AG09309 (cell line): ENCODE measurements around the gene GAGE12J.
"Not testable (repeated sequence)": the region's sequence is repeated elsewhere in the genome, so short reads cannot be mapped to it uniquely, and the experiment has no call there.

ENCODE experiments used
- DNase-seq: peaks from one replicate; pipeline ENCODE4 v3.0.0-alpha.2; 2010; ENCODE audit warnings: low read depth
- H3K4me3 ChIP-seq: 2 replicates; pipeline ENCODE4 v1.5.1; 2011; ENCODE audit warnings: mild to moderate bottlenecking, low read depth, low read length, moderate library complexity; ENCODE audit not compliant: control insufficient read depth
- CTCF ChIP-seq: IDR thresholded peaks from 2 replicates; pipeline ENCODE4 v1.5.1; 2011; ENCODE audit warnings: mild to moderate bottlenecking, low read depth, low read length, inconsistent platforms; ENCODE audit not compliant: insufficient read depth, control insufficient read depth; ENCODE audit errors: missing control alignments

GAGE12J gene

DNA sequence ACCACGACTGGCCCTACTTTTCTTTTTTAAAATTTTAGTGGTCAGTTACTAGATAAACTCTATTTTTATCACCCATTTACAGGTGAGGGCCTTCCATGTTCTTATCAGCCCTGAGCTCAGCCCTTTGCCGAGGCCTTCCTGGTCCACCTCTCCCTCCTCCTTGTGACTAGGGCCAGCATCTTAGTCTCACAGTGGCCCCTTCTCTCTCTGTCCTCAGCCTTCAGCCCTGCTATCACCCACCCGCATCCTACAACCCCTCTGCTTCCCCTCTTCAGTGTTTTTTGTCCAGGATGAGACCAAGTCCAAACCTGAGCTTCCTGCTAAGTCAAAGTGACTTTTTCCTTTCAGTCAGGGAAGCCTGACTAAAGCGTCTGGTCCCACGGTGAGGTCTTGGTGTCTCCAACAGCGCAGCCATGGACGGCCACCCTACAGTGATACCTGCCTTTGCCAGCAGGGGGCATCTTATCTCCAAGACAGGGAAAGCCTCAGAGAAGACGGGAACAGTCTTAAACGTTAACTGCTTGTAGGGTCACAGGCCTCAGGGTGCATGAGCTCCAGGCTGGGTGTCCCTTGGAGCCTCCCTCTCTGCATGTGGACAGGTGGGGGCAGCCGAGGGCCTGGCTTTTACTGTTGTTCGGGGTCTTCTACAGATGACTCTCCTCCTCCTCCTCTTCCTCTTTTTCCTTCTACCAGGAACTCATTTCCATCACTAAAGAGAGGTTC is 30.1 kb upstream of the GAGE12J start:
- TF ChIP-seq CTCF: peak; percentile 83
- H3K4me3 ChIP-seq: no peak overlapping the region
- no peak for DNase-seq

DNA sequence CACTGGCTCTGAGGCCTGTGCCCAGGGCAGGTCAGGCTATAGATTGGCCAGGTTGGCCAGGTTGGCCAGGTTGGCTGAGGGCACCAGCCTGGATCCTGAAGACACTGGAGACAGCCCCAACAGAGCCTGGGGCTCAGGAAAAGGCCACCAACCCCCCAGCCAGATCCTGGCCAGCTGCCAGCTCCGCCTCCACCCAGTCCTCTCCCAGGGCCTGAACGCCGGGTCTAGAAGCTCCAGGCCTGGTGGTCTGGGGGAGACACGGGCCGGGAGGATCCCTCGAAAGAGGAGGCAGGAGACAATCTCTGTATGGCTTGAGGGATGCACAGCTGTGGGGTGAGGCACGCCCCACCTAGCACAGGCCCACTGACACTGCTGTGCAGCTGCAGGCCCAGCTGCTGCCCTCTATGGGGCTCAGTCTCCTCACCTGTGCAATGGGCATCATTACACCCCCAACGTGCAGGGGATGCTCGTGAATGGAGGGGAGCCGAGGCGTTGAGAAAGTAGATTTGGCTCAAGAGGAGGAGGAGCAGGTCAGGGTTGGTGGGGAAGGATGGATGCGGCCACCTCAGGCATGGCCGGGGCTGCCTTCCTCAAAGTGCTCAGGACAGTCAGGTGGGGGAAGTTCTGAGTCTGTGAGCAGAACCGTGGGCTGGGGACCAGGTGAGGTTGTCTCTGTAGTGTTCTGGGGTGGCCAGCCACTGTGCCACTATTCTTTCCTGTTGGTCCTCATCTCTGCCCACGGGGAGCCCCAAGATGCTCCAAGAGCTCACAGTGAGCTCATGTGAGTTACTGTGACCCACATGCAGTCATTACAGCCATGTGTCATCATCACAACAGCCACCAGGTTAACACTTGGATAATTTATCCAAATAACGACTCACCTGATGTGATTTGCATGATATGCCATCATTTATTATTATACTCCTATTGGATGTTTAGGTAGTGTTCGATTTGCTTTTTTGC is 29.2 kb upstream of the GAGE12J start:
- H3K4me3 ChIP-seq: no peak overlapping the region
- TF ChIP-seq CTCF: no peak
- DNase-seq: no peak

DNA sequence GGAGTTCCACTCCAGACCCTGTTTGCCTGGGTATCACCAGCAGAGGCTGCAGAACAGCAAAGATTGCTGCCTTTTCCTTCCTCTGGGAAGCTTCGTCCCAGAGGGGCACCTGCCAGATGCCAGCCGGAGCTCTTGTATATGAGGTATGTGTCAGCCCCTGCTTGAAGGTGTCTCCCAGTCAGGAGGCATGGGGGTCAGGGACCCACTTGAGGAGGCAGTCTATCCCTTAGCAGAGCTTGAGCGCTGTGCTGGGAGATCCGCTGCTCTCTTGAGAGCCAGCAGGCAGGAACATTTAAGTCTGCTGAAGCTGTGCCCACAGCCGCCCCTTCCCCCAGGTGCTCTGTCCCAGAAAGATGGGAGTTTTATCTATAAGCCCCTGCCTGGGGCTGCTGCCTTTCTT is 22.5 kb upstream of the GAGE12J start:
- DNase-seq, H3K4me3 ChIP-seq: not testable (repeated sequence)

GRCh38 chrX:49300703-49301102 is 21.1 kb upstream of the GAGE12J start:
- TF ChIP-seq CTCF: no peak
- no peak overlapping the region for H3K4me3 ChIP-seq
- DNase-seq: no peak

GRCh38 chrX:49303346-49303745 is 18.5 kb upstream of the GAGE12J start, which contains the start of gene GAGE10:
Gene GAGE10, plus strand, starts transcription at chrX:49303646. Its CDS starts 1,214 bp downstream, at chrX:49304860.
- no peak within 1 kb of the TSS for H3K4me3 ChIP-seq
- no peak for TF ChIP-seq CTCF

GRCh38 chrX:49307775-49308174 is 14.1 kb upstream of the GAGE12J start:
- not testable (repeated sequence) for DNase-seq, H3K4me3 ChIP-seq

More at GRCh38 chrX:49303346-49303745, 18.5 kb upstream of the GAGE12J start, which contains the start of gene GAGE10:
- DNase-seq: no peak

- no peak for TF ChIP-seq CTCF
- H3K4me3 ChIP-seq: peak overlapping the region; percentile 25
- DNase-seq: no peak
These were observed 13.1 kb upstream of the GAGE12J start for GRCh38 chrX:49308604-49309269.
